HepG2 (cell line): ENCODE measurements around the gene GGA1. TPM values are rescaled to one million over a fixed set of nuclear protein-coding genes. Genes with fewer than 3 reads are reported as not detected.

Experiments used
- DR1 ChIP-seq: sonication (generic); formaldehyde crosslinking; IDR thresholded peaks from 2 replicates; pipeline ENCODE4 v1.8.0; 2021; ENCODE audit warnings: mild to moderate bottlenecking, missing genetic modification reagents, inconsistent platforms
- EHMT2 ChIP-seq: fragments of 200-600 bp; sonication (generic); IDR thresholded peaks from 2 replicates; pipeline ENCODE4 v1.7.0; 2017; ENCODE audit warnings: antibody characterized with exemption, low read depth, low read length, borderline replicate concordance
- HINFP ChIP-seq: sonication (generic); formaldehyde crosslinking; IDR thresholded peaks from 2 replicates; pipeline ENCODE4 v1.4.0; 2020; ENCODE audit warnings: low read depth, mild to moderate bottlenecking, missing genetic modification reagents
- HOXA9 ChIP-seq: sonication (generic); formaldehyde crosslinking; IDR thresholded peaks from 2 replicates; pipeline ENCODE4 v1.8.1; 2022; ENCODE audit warnings: missing genetic modification reagents, mild to moderate bottlenecking, moderate library complexity, borderline replicate concordance
- NR2F6 ChIP-seq, 2 experiments: IDR thresholded peaks; 2 replicates each; pipeline ENCODE4 v1.6.1; 2016; ENCODE audit warnings: antibody characterized with exemption in 1 of 2, mild to moderate bottlenecking in 1 of 2
- PITX1 ChIP-seq: sonication (generic); formaldehyde crosslinking; IDR thresholded peaks from 2 replicates; pipeline ENCODE4 v1.5.1; 2020; ENCODE audit warnings: mild to moderate bottlenecking, missing genetic modification reagents
- RAD21 ChIP-seq: fragments of 450-650 bp; formaldehyde crosslinking; IDR thresholded peaks from 2 replicates; pipeline ENCODE4 v1.5.0; 2020; ENCODE audit warnings: mild to moderate bottlenecking
- SP2 ChIP-seq: sonication (generic); formaldehyde crosslinking; IDR thresholded peaks from 2 replicates; pipeline ENCODE4 v1.5.1; 2020; ENCODE audit warnings: mild to moderate bottlenecking, missing genetic modification reagents
- TBP ChIP-seq: sonication (generic); formaldehyde crosslinking; IDR thresholded peaks from 2 replicates; pipeline ENCODE4 v1.5.0; 2020; ENCODE audit warnings: missing genetic modification reagents
- ZNF232 ChIP-seq: sonication (generic); formaldehyde crosslinking; IDR thresholded peaks from 2 replicates; pipeline ENCODE4 v1.4.0; 2020; ENCODE audit warnings: missing genetic modification reagents, borderline replicate concordance
- ZNF296 ChIP-seq: sonication (generic); formaldehyde crosslinking; conservative IDR thresholded peaks from 2 replicates; pipeline ENCODE4 v1.5.0; 2020; ENCODE audit warnings: mild to moderate bottlenecking, missing genetic modification reagents
- ZNF558 ChIP-seq: sonication (generic); formaldehyde crosslinking; IDR thresholded peaks from 2 replicates; pipeline ENCODE4 v1.9.0; 2022; ENCODE audit warnings: mild to moderate bottlenecking, missing genetic modification reagents, borderline replicate concordance
- ZNF616 ChIP-seq: sonication (generic); formaldehyde crosslinking; IDR thresholded peaks from 2 replicates; pipeline ENCODE4 v1.5.0; 2020; ENCODE audit warnings: low read depth, mild to moderate bottlenecking, missing genetic modification reagents
- ZNF629 ChIP-seq: sonication (generic); formaldehyde crosslinking; conservative IDR thresholded peaks from 2 replicates; pipeline ENCODE4 v1.5.0; 2020; ENCODE audit warnings: missing genetic modification reagents
- polyA plus RNA-seq, 8 experiments: library from polyadenylated mRNA; depleted of rRNA in 3 of 8; stranded (reverse) in 7 of 8; unstranded in 1 of 8; fragments of >200 nt; fragmentation: Illumina TruSeq in 4 of 8; extraction: Trizol in 4 of 8; gene quantifications; 2 replicates each; pipeline versions ENCODE4 v1.2.1 to v1.2.3, GENCODE V29; 2011 to 2016; ENCODE audit warnings: low read depth in 4 of 8, missing spikeins in 1 of 8, mixed read lengths in 1 of 8; ENCODE audit not compliant: insufficient read depth in 1 of 8
- total RNA-seq, 5 experiments: library from RNA; depleted of rRNA; stranded (reverse); fragments of >200 nt; fragmentation: Illumina TruSeq; extraction: Trizol; gene quantifications; 2 replicates each; pipeline ENCODE4 v1.2.3, GENCODE V29; 2016; ENCODE audit warnings: low read depth in 1 of 5
- TF ChIP-seq, protein P1 (sequence below), 2 experiments: sonication (generic) in 1 of 2; formaldehyde crosslinking in 1 of 2; IDR thresholded peaks; 2 replicates each; pipeline versions ENCODE4 v1.6.1 to v1.9.0; 2014 to 2022; ENCODE audit warnings: antibody characterized with exemption in 1 of 2, borderline replicate concordance in 1 of 2, inconsistent platforms in 1 of 2, low read depth in 1 of 2, missing genetic modification reagents in 1 of 2
- TF ChIP-seq, protein P2 (sequence below): sonication (generic); formaldehyde crosslinking; IDR thresholded peaks from 2 replicates; pipeline ENCODE4 v1.5.0; 2020; ENCODE audit warnings: mild to moderate bottlenecking, missing genetic modification reagents

The GGA1 gene
- total and polyA plus RNA-seq, 2 of the 13 experiments (the other 11 are each of a cell fraction or from before 2014, with no cell fraction given): 29.1 to 87.2 TPM

DNA sequence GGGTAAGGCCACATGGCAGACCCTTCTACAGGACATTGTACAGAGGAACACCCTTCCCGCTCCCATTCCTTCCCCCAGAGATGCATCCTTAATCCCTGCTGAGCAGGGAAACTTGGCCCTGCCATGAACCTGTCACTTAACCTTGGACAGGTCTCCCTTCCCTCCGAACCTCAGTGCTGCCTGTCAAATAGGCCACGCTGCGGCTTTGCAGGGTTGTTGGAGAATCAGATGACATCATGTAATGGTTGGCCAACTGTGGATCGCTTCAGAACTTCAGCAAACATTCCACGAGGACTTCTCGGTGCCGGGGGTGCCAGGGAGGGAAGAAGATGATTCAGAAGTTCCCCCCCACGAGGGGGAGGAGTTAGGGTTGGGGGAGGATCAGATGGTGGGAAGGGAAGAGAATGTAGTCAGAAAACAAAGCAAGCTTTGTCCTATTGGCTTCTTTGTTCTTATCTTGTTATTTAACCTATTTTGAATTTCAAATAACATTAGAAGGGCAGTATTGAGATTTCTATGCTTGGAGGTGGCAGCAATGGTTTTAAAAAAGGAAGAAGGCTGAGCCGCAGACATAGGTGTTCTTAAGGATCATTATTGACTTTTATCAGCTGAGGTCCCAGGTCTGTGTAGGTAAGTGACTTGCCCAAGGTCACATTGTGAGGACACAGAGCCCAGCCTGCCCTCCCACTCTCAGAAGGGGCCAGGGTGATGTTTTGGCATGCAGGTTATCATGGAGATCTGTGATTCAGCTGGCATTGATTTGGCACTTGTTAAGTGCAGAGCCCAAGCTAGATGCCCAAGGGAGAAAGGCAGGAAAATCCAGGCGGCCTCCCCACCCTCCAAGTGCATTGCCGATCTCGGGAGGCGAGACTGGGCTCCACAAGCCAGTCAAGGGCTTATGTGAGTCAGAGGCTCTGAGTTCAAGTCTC lies 45.2 kb upstream of the GGA1 start (continued):
- TF ChIP-seq EHMT2 (no peak), ZNF558 (CRISPR knock-in tag) (no peak), ZNF629 (CRISPR knock-in tag) (no peak), ZNF296 (CRISPR knock-in tag) (no peak), ZNF616 (CRISPR knock-in tag) (no peak), HOXA9 (no peak), TBP (CRISPR knock-in tag) (no peak), RAD21 (CRISPR knock-in tag) (no peak), NR2F6 (IDR thresholded peaks at IDR 0.05) (peak; percentile 43), NR2F6 (CRISPR knock-in tag; IDR thresholded peaks at IDR 0.05) (peak; percentile 54), PITX1 (CRISPR knock-in tag) (0 out of 2 replicates have a peak, but pooled peaks have one; percentile 30), HINFP (CRISPR knock-in tag) (no peak), DR1 (CRISPR knock-in tag) (no peak), SP2 (CRISPR knock-in tag) (no peak), ZNF232 (CRISPR knock-in tag) (no peak)
- TF ChIP-seq, protein P1, sequence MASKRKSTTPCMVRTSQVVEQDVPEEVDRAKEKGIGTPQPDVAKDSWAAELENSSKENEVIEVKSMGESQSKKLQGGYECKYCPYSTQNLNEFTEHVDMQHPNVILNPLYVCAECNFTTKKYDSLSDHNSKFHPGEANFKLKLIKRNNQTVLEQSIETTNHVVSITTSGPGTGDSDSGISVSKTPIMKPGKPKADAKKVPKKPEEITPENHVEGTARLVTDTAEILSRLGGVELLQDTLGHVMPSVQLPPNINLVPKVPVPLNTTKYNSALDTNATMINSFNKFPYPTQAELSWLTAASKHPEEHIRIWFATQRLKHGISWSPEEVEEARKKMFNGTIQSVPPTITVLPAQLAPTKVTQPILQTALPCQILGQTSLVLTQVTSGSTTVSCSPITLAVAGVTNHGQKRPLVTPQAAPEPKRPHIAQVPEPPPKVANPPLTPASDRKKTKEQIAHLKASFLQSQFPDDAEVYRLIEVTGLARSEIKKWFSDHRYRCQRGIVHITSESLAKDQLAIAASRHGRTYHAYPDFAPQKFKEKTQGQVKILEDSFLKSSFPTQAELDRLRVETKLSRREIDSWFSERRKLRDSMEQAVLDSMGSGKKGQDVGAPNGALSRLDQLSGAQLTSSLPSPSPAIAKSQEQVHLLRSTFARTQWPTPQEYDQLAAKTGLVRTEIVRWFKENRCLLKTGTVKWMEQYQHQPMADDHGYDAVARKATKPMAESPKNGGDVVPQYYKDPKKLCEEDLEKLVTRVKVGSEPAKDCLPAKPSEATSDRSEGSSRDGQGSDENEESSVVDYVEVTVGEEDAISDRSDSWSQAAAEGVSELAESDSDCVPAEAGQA (IDR thresholded peaks at IDR 0.05; ENCODE audit: low read depth): no peak
- TF ChIP-seq, protein P1 (CRISPR knock-in tag; IDR thresholded peaks at IDR 0.05; ENCODE audit: borderline replicate concordance): no peak
- TF ChIP-seq, protein P2, sequence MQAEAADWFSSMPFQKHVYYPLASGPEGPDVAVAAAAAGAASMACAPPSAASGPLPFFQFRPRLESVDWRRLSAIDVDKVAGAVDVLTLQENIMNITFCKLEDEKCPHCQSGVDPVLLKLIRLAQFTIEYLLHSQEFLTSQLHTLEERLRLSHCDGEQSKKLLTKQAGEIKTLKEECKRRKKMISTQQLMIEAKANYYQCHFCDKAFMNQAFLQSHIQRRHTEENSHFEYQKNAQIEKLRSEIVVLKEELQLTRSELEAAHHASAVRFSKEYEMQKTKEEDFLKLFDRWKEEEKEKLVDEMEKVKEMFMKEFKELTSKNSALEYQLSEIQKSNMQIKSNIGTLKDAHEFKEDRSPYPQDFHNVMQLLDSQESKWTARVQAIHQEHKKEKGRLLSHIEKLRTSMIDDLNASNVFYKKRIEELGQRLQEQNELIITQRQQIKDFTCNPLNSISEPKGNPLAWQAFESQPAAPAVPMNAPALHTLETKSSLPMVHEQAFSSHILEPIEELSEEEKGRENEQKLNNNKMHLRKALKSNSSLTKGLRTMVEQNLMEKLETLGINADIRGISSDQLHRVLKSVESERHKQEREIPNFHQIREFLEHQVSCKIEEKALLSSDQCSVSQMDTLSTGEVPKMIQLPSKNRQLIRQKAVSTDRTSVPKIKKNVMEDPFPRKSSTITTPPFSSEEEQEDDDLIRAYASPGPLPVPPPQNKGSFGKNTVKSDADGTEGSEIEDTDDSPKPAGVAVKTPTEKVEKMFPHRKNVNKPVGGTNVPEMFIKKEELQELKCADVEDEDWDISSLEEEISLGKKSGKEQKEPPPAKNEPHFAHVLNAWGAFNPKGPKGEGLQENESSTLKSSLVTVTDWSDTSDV (CRISPR knock-in tag): no peak
